H9 (cell line): ENCODE results near the gene NTRK3. TPM values are rescaled to one million over a fixed set of nuclear protein-coding genes. Genes with fewer than 3 reads are reported as not detected.
A peak's percentile ranks its signal among the peaks of the same experiment; 100 is the strongest.

Source experiments
- DNase-seq: peaks from one replicate; pipeline ENCODE4 v3.0.0-alpha.2; 2017
- H2AFZ ChIP-seq: one replicate; pipeline ENCODE4 v1.6.1; 2013; ENCODE audit warnings: mild to moderate bottlenecking, low read length, control low read depth, moderate library complexity
- H2AK5ac ChIP-seq: 2 replicates; pipeline ENCODE4 v1.6.1; 2013; ENCODE audit warnings: low read length, control low read depth, mixed read lengths; ENCODE audit not compliant: insufficient read length
- H2BK120ac ChIP-seq: one replicate; pipeline ENCODE4 v1.6.1; 2013; ENCODE audit warnings: low read depth, mild to moderate bottlenecking, low read length, control low read depth, inconsistent platforms; ENCODE audit not compliant: poor library complexity, severe bottlenecking
- H2BK12ac ChIP-seq: 2 replicates; pipeline ENCODE4 v1.6.1; 2013; ENCODE audit warnings: low read length, control low read depth, mixed read lengths, low read depth; ENCODE audit not compliant: insufficient read length
- H2BK15ac ChIP-seq: 2 replicates; pipeline ENCODE4 v1.6.1; 2013; ENCODE audit warnings: low read depth, low read length, control low read depth
- H2BK20ac ChIP-seq: one replicate; pipeline ENCODE4 v1.6.1; 2013; ENCODE audit warnings: low read depth, mild to moderate bottlenecking, low read length, control low read depth, inconsistent platforms; ENCODE audit not compliant: poor library complexity, severe bottlenecking
- H2BK5ac ChIP-seq: 2 replicates; pipeline ENCODE4 v1.6.1; 2013; ENCODE audit warnings: low read length, control low read depth, mixed read lengths; ENCODE audit not compliant: insufficient read length
- H3K14ac ChIP-seq: 2 replicates; pipeline ENCODE4 v1.6.1; 2013; ENCODE audit warnings: low read length, control low read depth; ENCODE audit not compliant: insufficient read depth
- H3K18ac ChIP-seq: 2 replicates; pipeline ENCODE4 v1.6.1; 2013; ENCODE audit warnings: low read depth, mild to moderate bottlenecking, mixed read lengths, low read length, control low read depth; ENCODE audit not compliant: insufficient read length
- H3K23ac ChIP-seq: 2 replicates; pipeline ENCODE4 v1.6.1; 2013; ENCODE audit warnings: low read length, control low read depth, mixed read lengths, low read depth; ENCODE audit not compliant: insufficient read length
- H3K23me2 ChIP-seq: 2 replicates; pipeline ENCODE4 v1.6.1; 2013; ENCODE audit warnings: low read depth, mild to moderate bottlenecking, mixed read lengths, low read length, control low read depth; ENCODE audit not compliant: insufficient read length, poor library complexity, severe bottlenecking
- H3K27ac ChIP-seq: 2 replicates; pipeline ENCODE4 v1.5.1; 2013; ENCODE audit warnings: low read length, control low read depth, mixed read lengths, low read depth; ENCODE audit not compliant: insufficient read length
- H3K27me3 ChIP-seq: 2 replicates; pipeline ENCODE4 v1.6.1; 2013; ENCODE audit warnings: low read length, control low read depth, inconsistent platforms; ENCODE audit not compliant: insufficient read depth
- H3K4ac ChIP-seq: 2 replicates; pipeline ENCODE4 v1.6.1; 2013; ENCODE audit warnings: low read depth, mild to moderate bottlenecking, control low read depth, inconsistent platforms, low read length, moderate library complexity
- H3K4me1 ChIP-seq: 2 replicates; pipeline ENCODE4 v1.6.1; 2013; ENCODE audit warnings: low read length, control low read depth, inconsistent platforms; ENCODE audit not compliant: insufficient read depth
- H3K4me2 ChIP-seq: 2 replicates; pipeline ENCODE4 v1.6.1; 2013; ENCODE audit warnings: low read length, control low read depth, mixed read lengths; ENCODE audit not compliant: insufficient read length, insufficient read depth
- H3K56ac ChIP-seq: 2 replicates; pipeline ENCODE4 v1.6.1; 2013; ENCODE audit warnings: low read depth, mild to moderate bottlenecking, mixed read lengths, low read length, control low read depth; ENCODE audit not compliant: insufficient read length
- H3K79me1 ChIP-seq: 2 replicates; pipeline ENCODE4 v1.6.1; 2013; ENCODE audit warnings: low read depth, mild to moderate bottlenecking, moderate library complexity, low read length, control low read depth, inconsistent platforms; ENCODE audit not compliant: insufficient read depth, poor library complexity, severe bottlenecking
- H3K79me2 ChIP-seq: 2 replicates; pipeline ENCODE4 v1.6.1; 2013; ENCODE audit warnings: low read length, control low read depth, inconsistent platforms; ENCODE audit not compliant: insufficient read depth
- H3K9ac ChIP-seq: 2 replicates; pipeline ENCODE4 v1.6.1; 2013; ENCODE audit warnings: low read length, control low read depth, mixed read lengths; ENCODE audit not compliant: insufficient read length; ENCODE audit errors: extremely low read depth
- H3K9me3 ChIP-seq: one replicate; pipeline ENCODE4 v1.6.1; 2013; ENCODE audit warnings: low read depth, low read length, inconsistent platforms; ENCODE audit not compliant: control insufficient read depth
- H3T11ph ChIP-seq: one replicate; pipeline ENCODE4 v1.6.1; 2013; ENCODE audit warnings: mild to moderate bottlenecking, low read length, control low read depth, inconsistent platforms
- H4K20me1 ChIP-seq: one replicate; pipeline ENCODE4 v1.6.1; 2013; ENCODE audit not compliant: control insufficient read depth, insufficient read length, insufficient read depth
- H4K5ac ChIP-seq: 2 replicates; pipeline ENCODE4 v1.6.1; 2013; ENCODE audit warnings: low read depth, mild to moderate bottlenecking, mixed read lengths, low read length, control low read depth; ENCODE audit not compliant: insufficient read length
- H4K8ac ChIP-seq: replicated peaks from 2 replicates; pipeline ENCODE4 v1.6.1; 2013; ENCODE audit warnings: low read length, control low read depth, mixed read lengths, low read depth; ENCODE audit not compliant: insufficient read length
- H4K91ac ChIP-seq: 2 replicates; pipeline ENCODE4 v1.6.1; 2013; ENCODE audit warnings: low read depth, mild to moderate bottlenecking, moderate library complexity, mixed read lengths, low read length, control low read depth; ENCODE audit not compliant: insufficient read length
- H3K27ac Mint-ChIP-seq, 3 experiments: 2 replicates in 2 of 3; 3 replicates in 1 of 3; pipeline ENCODE4 v1.8.0; 2020 to 2021; ENCODE audit warnings: mixed read lengths in 3 of 3, mild to moderate bottlenecking in 1 of 3, moderate library complexity in 1 of 3
- H3K27me3 Mint-ChIP-seq: 2 replicates; pipeline ENCODE4 v1.8.0; 2021; ENCODE audit warnings: low read depth, mild to moderate bottlenecking, moderate library complexity, mixed read lengths
- H3K36me3 Mint-ChIP-seq, 3 experiments: 2 replicates in 2 of 3; 3 replicates in 1 of 3; pipeline ENCODE4 v1.8.0; 2020 to 2021; ENCODE audit warnings: low read depth in 3 of 3, mixed read lengths in 3 of 3; ENCODE audit not compliant: insufficient read depth in 1 of 3
- H3K4me1 Mint-ChIP-seq, 2 experiments: 2 replicates each; pipeline ENCODE4 v1.8.0; 2020; ENCODE audit warnings: mixed read lengths in 2 of 2
- H3K4me3 Mint-ChIP-seq, 2 experiments: 2 replicates in 1 of 2; 3 replicates in 1 of 2; pipeline ENCODE4 v1.8.0; 2020 to 2021; ENCODE audit warnings: mild to moderate bottlenecking in 2 of 2, mixed read lengths in 2 of 2, moderate library complexity in 1 of 2
- H3K9me3 Mint-ChIP-seq, 2 experiments: 2 replicates in 1 of 2; 3 replicates in 1 of 2; pipeline ENCODE4 v1.8.0; 2020; ENCODE audit warnings: mild to moderate bottlenecking in 2 of 2, mixed read lengths in 2 of 2, moderate library complexity in 1 of 2
- WGBS: extraction: QIAGEN DNeasy Blood & Tissue Kit; methylation state at CpG from one replicate; pipeline ENCODE4 v1.1.7; 2013; ENCODE audit warnings: missing lambda C conversion rate, low lambda C conversion rate, mixed read lengths; ENCODE audit not compliant: insufficient read length; ENCODE audit errors: extremely low coverage; 5-methylcytosine and 5-hydroxymethylcytosine counted together
- total RNA-seq: library from RNA; stranded (reverse); gene quantifications from 2 replicates; pipeline ENCODE4 v1.2.1, GENCODE V29; 2021
- TF ChIP-seq, protein P1 (sequence below): fragments of 200-600 bp; sonication (generic); conservative IDR thresholded peaks from 3 replicates; pipeline ENCODE4 v1.8.0; 2021; ENCODE audit warnings: antibody characterized with exemption, mild to moderate bottlenecking

The NTRK3 gene
- total RNA-seq, 1 experiment from 2014 or later, result 2.5 TPM

DNA sequence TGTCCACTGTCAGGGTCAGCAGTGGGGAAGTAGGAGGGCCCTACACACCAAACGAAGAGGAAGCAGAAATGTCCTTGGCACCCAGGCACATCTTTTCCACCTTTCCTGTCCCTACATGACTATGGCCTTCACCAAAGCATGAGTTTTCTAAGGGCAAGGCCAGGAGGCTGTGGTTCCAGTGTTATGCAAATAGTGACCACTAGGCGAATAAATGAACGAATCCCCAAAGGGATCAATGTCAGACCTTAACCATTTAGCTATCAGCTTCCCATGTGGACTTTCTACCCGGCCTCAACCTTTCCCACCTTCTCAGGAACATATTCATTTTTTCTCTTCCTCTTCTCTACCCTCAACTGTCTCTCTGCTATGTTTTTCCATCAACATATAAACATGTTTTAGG, 63.1 kb downstream of the NTRK3 start:
- H3K4ac ChIP-seq, result no peak overlapping the region
- no peak overlapping the region for H3K23ac ChIP-seq
- H3K79me1 ChIP-seq, result no peaks in the 10 kb centered on the region
- H3K23me2 ChIP-seq, result no peaks in the 10 kb centered on the region
- peaks cover 3% of the 10 kb centered on the region for H3K27me3 Mint-ChIP-seq
- no peak overlapping the region; a peak in 2 of 7 replicates for H3K27ac Mint-ChIP-seq
- H2BK12ac ChIP-seq, result no peak overlapping the region
- no peaks in the 10 kb centered on the region; a peak in 1 of 5 replicates for H3K9me3 Mint-ChIP-seq
- no peak overlapping the region for H2BK15ac ChIP-seq
- H2AK5ac ChIP-seq, result no peak overlapping the region
- no peak overlapping the region for H3K56ac ChIP-seq
- H3K79me2 ChIP-seq, result no peaks in the 10 kb centered on the region
- peaks cover 5 to 7% of the 10 kb centered on the region in 2 experiments for H3K4me1 Mint-ChIP-seq
- H3K4me2 ChIP-seq, result no peak overlapping the region
- TF ChIP-seq, protein P1, sequence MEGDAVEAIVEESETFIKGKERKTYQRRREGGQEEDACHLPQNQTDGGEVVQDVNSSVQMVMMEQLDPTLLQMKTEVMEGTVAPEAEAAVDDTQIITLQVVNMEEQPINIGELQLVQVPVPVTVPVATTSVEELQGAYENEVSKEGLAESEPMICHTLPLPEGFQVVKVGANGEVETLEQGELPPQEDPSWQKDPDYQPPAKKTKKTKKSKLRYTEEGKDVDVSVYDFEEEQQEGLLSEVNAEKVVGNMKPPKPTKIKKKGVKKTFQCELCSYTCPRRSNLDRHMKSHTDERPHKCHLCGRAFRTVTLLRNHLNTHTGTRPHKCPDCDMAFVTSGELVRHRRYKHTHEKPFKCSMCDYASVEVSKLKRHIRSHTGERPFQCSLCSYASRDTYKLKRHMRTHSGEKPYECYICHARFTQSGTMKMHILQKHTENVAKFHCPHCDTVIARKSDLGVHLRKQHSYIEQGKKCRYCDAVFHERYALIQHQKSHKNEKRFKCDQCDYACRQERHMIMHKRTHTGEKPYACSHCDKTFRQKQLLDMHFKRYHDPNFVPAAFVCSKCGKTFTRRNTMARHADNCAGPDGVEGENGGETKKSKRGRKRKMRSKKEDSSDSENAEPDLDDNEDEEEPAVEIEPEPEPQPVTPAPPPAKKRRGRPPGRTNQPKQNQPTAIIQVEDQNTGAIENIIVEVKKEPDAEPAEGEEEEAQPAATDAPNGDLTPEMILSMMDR, result peak; percentile 50
- DNase-seq, result no peak
- H2BK120ac ChIP-seq, result no peak overlapping the region
- WGBS, result no CpG with 5 or more reads among the region's 4 CpGs
- H3K4me3 Mint-ChIP-seq, result no peak overlapping the region
- H3K4me1 ChIP-seq, result no peaks in the 10 kb centered on the region
- H2BK20ac ChIP-seq, result no peak overlapping the region
- H4K20me1 ChIP-seq, result no peaks in the 10 kb centered on the region
- no peak overlapping the region for H2AFZ ChIP-seq
- H3K9ac ChIP-seq, result no peak overlapping the region
- H2BK5ac ChIP-seq, result no peak overlapping the region
- no peak overlapping the region for H3K14ac ChIP-seq
- no peaks in the 10 kb centered on the region for H3K27me3 ChIP-seq
- H3K36me3 Mint-ChIP-seq, result no peaks in the 10 kb centered on the region; a peak in 1 of 7 replicates
- no peak overlapping the region for H3K27ac ChIP-seq
- H4K91ac ChIP-seq, result no peak overlapping the region
- H4K5ac ChIP-seq, result no peak overlapping the region
- H3K18ac ChIP-seq, result no peak overlapping the region
- H4K8ac ChIP-seq, result no peak overlapping the region
- no peaks in the 10 kb centered on the region for H3K9me3 ChIP-seq
- H3T11ph ChIP-seq, result no peak overlapping the region
